Glutamatergic neuron (in vitro differentiated cells): ENCODE data around the gene HAO2. TPM values are rescaled to one million over a fixed set of nuclear protein-coding genes. Genes with fewer than 3 reads are reported as not detected.

ENCODE experiments used
- DNase-seq: peaks from one replicate; pipeline ENCODE4 v3.0.0; 2022
- H3K27ac Mint-ChIP-seq: one replicate; pipeline ENCODE4 v1.8.0; 2020; ENCODE audit warnings: mild to moderate bottlenecking, mixed read lengths, inconsistent platforms; ENCODE audit not compliant: unreplicated experiment
- H3K27me3 Mint-ChIP-seq: one replicate; pipeline ENCODE4 v1.8.0; 2020; ENCODE audit warnings: mild to moderate bottlenecking, moderate library complexity, mixed read lengths, inconsistent platforms; ENCODE audit not compliant: unreplicated experiment
- H3K36me3 Mint-ChIP-seq: one replicate; pipeline ENCODE4 v1.8.0; 2020; ENCODE audit warnings: mild to moderate bottlenecking, mixed read lengths, inconsistent platforms; ENCODE audit not compliant: unreplicated experiment
- H3K4me1 Mint-ChIP-seq: one replicate; pipeline ENCODE4 v1.8.0; 2020; ENCODE audit warnings: mild to moderate bottlenecking, low read depth, mixed read lengths, inconsistent platforms; ENCODE audit not compliant: unreplicated experiment
- H3K4me3 Mint-ChIP-seq: one replicate; pipeline ENCODE4 v1.8.0; 2020; ENCODE audit warnings: mild to moderate bottlenecking, mixed read lengths, inconsistent platforms; ENCODE audit not compliant: unreplicated experiment
- H3K9me3 Mint-ChIP-seq: one replicate; pipeline ENCODE4 v1.8.0; 2020; ENCODE audit warnings: mild to moderate bottlenecking, moderate library complexity, mixed read lengths, inconsistent platforms; ENCODE audit not compliant: unreplicated experiment
- CTCF ChIP-seq: fragments of 200-600 bp; sonication (generic); IDR thresholded peaks from one replicate; pipeline ENCODE4 v1.5.0; 2021; ENCODE audit not compliant: partially characterized antibody, unreplicated experiment
- total RNA-seq: library from RNA; stranded (reverse); fragmentation: NEBNext Ultra II Directional; extraction: Animal tissue kit (Norgen Biotek cat#: 25700); gene quantifications from one replicate; pipeline ENCODE4 v1.2.1, GENCODE V29; 2021; ENCODE audit not compliant: unreplicated experiment

Gene HAO2
- total RNA-seq, 1 donor from 2014 or later, result not detected

GRCh38 chr1:119372503-119373086 lies 4.0 kb downstream of the HAO2 start:
- Mint-ChIP-seq H3K27ac (no peak overlapping the region), H3K4me3 (no peak overlapping the region), H3K4me1 (no peaks in the 10 kb centered on the region), H3K9me3 (no peaks in the 10 kb centered on the region), H3K36me3 (no peaks in the 10 kb centered on the region), H3K27me3 (peaks cover 2% of the 10 kb centered on the region)
- TF ChIP-seq CTCF, result no peak
- DNase-seq, result no peak

DNA sequence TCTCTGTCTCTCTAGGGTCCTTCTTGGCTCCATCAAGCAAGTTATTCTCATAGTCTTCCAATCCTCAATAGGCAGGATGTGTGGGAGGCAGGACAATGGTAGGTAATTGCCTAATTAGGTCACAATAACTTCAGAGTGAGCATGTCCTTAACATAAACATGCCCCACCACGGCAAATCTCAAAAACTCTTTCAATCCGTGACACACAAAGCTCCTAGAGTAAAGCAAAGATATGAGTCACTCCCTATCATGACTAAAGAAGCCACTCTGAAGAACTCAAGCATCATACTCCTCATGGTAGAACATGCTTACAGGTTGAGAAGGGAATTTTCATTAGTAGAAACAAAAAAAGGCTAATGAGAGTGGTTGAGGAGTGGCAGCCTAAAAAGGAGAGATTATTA lies 4.9 kb downstream of the HAO2 start:
- Mint-ChIP-seq H3K36me3 (no peaks in the 10 kb centered on the region), H3K27me3 (peaks cover 2% of the 10 kb centered on the region), H3K4me3 (no peak overlapping the region), H3K4me1 (no peaks in the 10 kb centered on the region), H3K9me3 (no peaks in the 10 kb centered on the region), H3K27ac (no peak overlapping the region)
- no peak for DNase-seq
- no peak for TF ChIP-seq CTCF

DNA sequence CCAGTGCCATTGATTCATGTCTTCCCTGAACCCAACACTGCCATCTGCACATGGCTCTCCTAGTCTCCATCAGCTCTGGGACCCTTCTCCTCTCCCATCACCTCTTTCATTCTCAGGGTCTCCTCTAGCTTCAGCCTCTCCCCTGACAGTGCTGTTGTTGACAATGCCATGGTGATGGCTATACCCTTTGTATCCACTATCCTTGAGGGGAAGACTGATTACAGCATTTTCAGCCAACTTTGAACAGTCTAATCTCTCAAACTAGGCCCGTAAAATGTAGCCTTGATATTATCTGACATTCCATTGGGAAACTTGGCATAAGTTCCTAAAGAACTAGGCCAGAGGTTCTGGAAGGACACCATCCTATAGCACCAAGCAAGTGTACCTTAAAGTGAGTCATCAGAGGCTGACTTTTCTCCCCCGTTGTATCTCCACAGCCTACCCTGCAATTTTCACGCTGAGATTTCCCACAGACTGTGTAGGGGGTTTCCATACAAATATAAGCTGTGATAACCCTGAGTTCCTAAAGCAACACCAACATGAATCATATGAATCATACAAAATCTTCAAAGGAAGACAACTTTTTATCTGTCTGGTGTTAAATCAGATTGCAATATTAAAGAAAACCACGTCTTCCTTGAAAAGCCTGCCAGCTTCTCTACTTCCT lies 5.8 kb downstream of the HAO2 start:
- no peaks in the 10 kb centered on the region for H3K36me3 Mint-ChIP-seq
- no peak overlapping the region for H3K4me3 Mint-ChIP-seq
- no peak overlapping the region for H3K27ac Mint-ChIP-seq
- TF ChIP-seq CTCF, result no peak
- peaks cover 2% of the 10 kb centered on the region for H3K27me3 Mint-ChIP-seq
- H3K9me3 Mint-ChIP-seq, result no peaks in the 10 kb centered on the region
- no peaks in the 10 kb centered on the region for H3K4me1 Mint-ChIP-seq
- DNase-seq, result no peak

DNA sequence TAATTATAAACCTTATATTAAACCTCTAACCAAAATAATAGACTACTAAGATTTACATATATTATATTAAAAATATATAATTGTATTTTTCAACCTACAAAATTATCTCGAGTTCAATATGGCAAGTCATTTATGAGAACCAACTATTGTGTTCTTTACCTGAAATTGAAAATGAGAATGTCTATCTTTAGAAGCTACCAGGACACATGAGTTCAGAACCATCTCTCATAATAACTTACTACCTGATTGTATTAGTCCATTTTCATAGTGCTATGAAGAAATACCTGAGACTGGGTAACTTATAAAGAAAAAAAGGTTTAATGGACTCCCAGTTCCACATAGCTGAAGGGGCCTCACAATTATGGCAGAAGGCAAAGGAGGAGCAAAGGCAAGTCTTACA lies 6.8 kb downstream of the HAO2 start:
- no peak overlapping the region for H3K27ac Mint-ChIP-seq

More for the DNA sequence above, 6.8 kb downstream of the HAO2 start:
- no peaks in the 10 kb centered on the region for H3K36me3 Mint-ChIP-seq
- no peaks in the 10 kb centered on the region for H3K9me3 Mint-ChIP-seq
- H3K27me3 Mint-ChIP-seq, result peaks cover 2% of the 10 kb centered on the region
- DNase-seq, result no peak
- no peak for TF ChIP-seq CTCF
- H3K4me3 Mint-ChIP-seq, result no peak overlapping the region
- H3K4me1 Mint-ChIP-seq, result no peaks in the 10 kb centered on the region
